Measurements from ENCODE around the gene ENO1. TPM values are rescaled to one million over a fixed set of nuclear protein-coding genes. Genes with fewer than 3 reads are reported as not detected.

Gene ENO1
- total RNA-seq, 2 experiments from 2014 or later: 2,428 to 2,545 TPM

DNA sequence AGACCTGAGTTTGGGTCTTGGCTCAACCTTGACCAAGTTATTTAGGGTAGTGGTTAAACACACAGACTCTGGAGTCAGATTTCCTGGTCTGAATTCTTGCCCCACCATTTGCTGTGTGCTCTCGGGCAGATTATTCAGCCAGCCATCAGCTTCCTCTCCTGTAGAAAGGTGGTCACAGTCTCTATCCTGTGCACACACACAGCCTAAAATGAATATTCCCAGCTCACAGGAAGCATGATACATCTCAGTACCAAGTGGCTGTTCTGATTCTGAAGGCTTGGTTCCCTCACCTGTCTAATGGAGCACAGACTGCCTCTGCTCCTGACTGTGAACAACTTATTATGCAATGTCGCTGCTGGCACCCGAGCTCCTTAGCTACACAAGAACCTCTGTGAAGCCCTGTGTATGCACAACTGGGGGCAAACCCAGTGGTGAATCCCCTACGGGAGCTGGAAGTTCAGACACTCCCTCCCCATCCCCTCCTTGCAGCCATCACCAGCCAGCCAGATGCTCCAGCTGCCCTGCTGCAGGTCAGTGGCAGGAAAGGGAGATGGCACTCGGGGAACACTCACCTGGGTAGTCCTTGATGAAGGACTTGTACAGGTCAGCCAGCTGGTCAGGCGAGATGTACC lies 13.7 kb downstream of the ENO1 start:
- no peaks in the 10 kb centered on the region for H3K27me3 Mint-ChIP-seq
- peaks cover 51% of the 10 kb centered on the region for H3K36me3 Mint-ChIP-seq
- ATAC-seq (ENCODE audit: low read depth) (no peak), DNase-seq (no peak)
- peaks cover 48% of the 10 kb centered on the region for H3K4me1 Mint-ChIP-seq
- no peak overlapping the region for H3K27ac Mint-ChIP-seq
- H3K9me3 Mint-ChIP-seq: no peaks in the 10 kb centered on the region
- H3K4me3 Mint-ChIP-seq: no peak overlapping the region
- POLR2A ChIA-PET: interaction anchor here (0.5 to 3.8 kb wide), 4 partner anchors 9 to 856 kb away, joined by 4 to 22 read pairs (median 4); partner anchors contain the start of gene ENO1

DNA sequence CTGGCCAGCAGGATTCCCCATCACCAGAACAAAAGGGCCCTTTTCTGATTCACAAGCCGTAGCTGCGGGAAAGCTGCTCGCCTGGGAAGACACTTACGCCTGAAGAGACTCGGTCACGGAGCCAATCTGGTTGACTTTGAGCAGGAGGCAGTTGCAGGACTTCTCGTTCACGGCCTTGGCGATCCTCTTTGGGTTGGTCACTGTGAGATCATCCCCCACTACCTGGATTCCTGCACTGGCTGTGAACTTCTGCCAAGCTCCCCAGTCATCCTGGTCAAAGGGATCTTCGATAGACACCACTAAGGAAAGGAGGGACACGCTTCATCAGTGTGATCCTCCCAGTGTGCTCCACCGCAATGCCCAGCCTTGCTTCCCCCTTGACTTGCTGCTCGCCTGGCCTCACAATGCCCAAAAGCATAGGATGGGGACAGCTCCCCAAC lies 14.7 kb downstream of the ENO1 start:
- peak overlapping the region; percentile 16 for H3K27ac Mint-ChIP-seq
- peaks cover 53% of the 10 kb centered on the region for H3K4me1 Mint-ChIP-seq
- ATAC-seq (ENCODE audit: low read depth) (no peak), DNase-seq (no peak)
- H3K36me3 Mint-ChIP-seq: peaks cover 48% of the 10 kb centered on the region
- no peaks in the 10 kb centered on the region for H3K9me3 Mint-ChIP-seq
- no peak overlapping the region for H3K4me3 Mint-ChIP-seq
- POLR2A ChIA-PET: interaction anchor here (1.1 to 2.1 kb wide), 2 partner anchors 15 to 104 kb away, joined by 3 to 16 read pairs; partner anchors contain the start of gene ENO1
- H3K27me3 Mint-ChIP-seq: no peaks in the 10 kb centered on the region

DNA sequence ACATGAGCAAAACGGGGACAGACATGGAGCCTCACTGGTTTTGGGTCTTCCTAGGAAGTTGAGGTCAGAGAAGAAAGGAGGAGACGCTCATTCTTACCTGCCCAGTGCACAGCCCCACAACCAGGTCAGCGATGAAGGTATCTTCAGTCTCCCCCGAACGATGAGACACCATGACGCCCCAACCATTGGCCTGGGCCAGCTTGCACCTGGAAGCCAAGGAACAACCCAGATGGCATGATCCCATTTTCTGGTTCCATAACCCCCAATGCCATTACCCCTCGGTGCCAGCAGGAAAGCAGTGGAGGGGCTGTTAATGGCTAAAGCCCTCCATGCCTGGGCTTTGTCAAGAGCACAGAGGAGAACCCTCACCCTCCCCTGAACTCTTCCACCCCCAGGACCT lies 15.3 kb downstream of the ENO1 start:
- DNase-seq (no peak), ATAC-seq (ENCODE audit: low read depth) (no peak)
- H3K4me1 Mint-ChIP-seq: peaks cover 58% of the 10 kb centered on the region
- H3K9me3 Mint-ChIP-seq: no peaks in the 10 kb centered on the region
- no peaks in the 10 kb centered on the region for H3K27me3 Mint-ChIP-seq
- no peak overlapping the region for H3K4me3 Mint-ChIP-seq
- H3K27ac Mint-ChIP-seq: peak overlapping the region; percentile 68
- POLR2A ChIA-PET: interaction anchor here (1.1 to 2.1 kb wide), 5 partner anchors 11 to 142 kb away, joined by 3 to 16 read pairs (median 4); partner anchors contain the start of gene ENO1
- peaks cover 54% of the 10 kb centered on the region for H3K36me3 Mint-ChIP-seq

DNA sequence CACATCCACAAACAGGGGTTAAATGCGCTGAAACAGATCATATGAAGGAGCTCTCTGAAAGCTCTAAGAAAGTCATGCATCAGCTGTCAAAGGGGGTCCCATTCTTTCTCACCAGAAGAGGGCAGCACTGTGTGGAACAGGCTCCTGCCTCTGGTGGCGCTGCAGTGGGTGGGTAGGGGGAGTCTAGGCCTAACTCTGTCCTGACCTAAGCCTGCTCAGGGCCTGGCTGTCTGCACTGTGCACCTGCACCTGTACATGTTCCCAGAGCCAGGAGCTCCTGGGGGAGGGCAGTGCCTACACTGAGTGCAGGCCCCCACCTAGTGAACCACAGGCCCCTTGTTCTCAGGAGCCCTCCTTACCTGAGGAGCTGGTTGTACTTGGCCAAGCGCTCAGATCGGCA lies 16.0 kb downstream of the ENO1 start:
- H3K4me3 Mint-ChIP-seq: peak overlapping the region; percentile 13
- no peak for ATAC-seq (ENCODE audit: low read depth)
- DNase-seq: peak; percentile 47
- H3K27ac Mint-ChIP-seq: peak overlapping the region; percentile 68
- no peaks in the 10 kb centered on the region for H3K9me3 Mint-ChIP-seq
- H3K27me3 Mint-ChIP-seq: no peaks in the 10 kb centered on the region
- POLR2A ChIA-PET: interaction anchor here (1.0 to 2.1 kb wide), 6 partner anchors 11 to 142 kb away, joined by 3 to 16 read pairs (median 4); partner anchors contain the start of gene ENO1
- H3K36me3 Mint-ChIP-seq: peaks cover 49% of the 10 kb centered on the region
- peaks cover 57% of the 10 kb centered on the region for H3K4me1 Mint-ChIP-seq

DNA sequence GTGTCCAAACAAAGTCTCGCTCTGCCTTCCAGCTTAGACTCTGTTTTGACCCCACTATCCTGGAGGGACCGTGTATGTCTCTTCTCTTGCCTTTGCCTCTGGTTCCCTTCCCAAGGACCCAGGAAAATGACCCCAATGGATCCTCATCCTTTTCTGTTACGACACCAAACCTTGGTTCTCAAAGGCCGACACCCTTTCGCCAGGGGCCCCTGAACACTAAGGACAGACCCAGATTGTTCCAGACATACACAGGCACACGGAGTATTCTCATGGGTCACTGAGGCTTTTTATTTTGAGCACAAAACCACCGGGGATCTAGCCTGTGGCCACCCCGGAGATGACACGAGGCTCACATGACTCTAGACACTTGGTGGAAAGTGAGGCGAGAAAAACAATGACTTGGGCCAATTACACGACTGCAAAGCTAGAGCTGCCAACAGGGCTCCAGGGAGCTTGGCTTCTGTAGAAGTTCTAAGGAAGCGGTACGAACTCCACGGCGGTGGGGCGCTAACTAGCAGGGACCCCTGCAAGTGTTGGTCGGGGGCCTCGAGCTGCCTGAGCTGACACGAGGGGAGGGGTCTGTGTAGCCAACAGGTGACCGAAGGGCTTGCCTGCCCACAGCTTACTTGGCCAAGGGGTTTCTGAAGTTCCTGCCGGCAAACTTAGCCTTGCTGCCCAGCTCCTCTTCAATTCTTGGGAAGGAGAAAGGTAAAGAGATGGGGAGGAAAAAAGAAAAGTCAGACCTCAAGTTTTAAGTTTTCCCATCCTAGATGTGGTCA lies 17.6 kb downstream of the ENO1 start:
- H3K36me3 Mint-ChIP-seq: peaks cover 48% of the 10 kb centered on the region
- peak overlapping the region; percentile 54 for H3K27ac Mint-ChIP-seq
- peak overlapping the region; percentile 3 for H3K4me3 Mint-ChIP-seq
- ATAC-seq (ENCODE audit: low read depth) (no peak), DNase-seq (no peak)
- no peaks in the 10 kb centered on the region for H3K27me3 Mint-ChIP-seq
- H3K9me3 Mint-ChIP-seq: no peaks in the 10 kb centered on the region
- POLR2A ChIA-PET: interaction anchor here (0.9 to 2.7 kb wide), 3 partner anchors 8 to 144 kb away, joined by 4 to 18 read pairs (median 9); partner anchors contain the start of gene ENO1
- peaks cover 48% of the 10 kb centered on the region for H3K4me1 Mint-ChIP-seq

DNA sequence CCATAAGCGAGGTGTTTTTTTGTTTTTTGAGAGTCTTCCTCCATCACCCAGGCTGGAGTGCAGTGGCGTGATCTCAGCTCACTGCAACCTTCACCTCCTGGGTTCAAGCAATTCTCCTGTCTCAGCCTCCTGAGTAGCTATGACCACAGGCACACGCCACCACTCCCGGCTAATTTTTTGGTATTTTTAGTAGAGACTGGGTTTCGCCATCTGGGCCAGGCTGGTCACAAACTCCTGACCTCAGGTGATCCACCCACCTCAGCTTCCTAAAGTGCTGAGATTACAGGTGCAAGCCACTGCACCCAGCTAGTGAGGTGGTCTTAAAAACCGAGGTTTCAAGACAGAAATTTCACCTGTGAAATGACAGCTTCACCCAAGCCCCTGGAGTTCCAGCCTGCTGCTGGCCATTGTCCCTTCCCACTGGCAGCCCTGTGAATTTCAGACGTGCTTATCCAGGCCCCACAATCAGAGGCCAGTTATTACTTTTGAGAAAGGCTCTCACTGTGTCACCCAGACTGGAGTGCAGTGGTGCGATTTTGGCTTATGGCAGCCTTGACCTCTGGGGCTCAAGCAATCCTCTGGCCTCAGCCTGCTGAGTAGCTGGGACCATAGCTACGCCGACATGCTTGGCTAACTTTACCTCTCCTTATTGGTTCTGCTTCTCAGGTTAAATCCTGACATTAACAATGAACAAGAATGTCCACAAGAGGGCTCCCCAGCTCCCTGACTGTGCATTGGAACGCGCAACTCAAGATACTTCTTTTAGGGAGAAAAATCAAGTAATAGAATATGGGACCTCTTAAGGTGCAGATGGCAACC lies 19.4 kb downstream of the ENO1 start:
- Mint-ChIP-seq H3K27ac (peak overlapping the region; percentile 64), H3K27me3 (no peaks in the 10 kb centered on the region), H3K9me3 (no peaks in the 10 kb centered on the region), H3K36me3 (peaks cover 49% of the 10 kb centered on the region), H3K4me1 (peaks cover 47% of the 10 kb centered on the region), H3K4me3 (peak overlapping the region; percentile 48)
- DNase-seq: no peak
- ATAC-seq (ENCODE audit: low read depth): peak; percentile 38
- POLR2A ChIA-PET: interaction anchor here (0.8 to 4.0 kb wide), 13 partner anchors 8 to 146 kb away, joined by 3 to 32 read pairs (median 4); partner anchors contain the start of gene ENO1

DNA sequence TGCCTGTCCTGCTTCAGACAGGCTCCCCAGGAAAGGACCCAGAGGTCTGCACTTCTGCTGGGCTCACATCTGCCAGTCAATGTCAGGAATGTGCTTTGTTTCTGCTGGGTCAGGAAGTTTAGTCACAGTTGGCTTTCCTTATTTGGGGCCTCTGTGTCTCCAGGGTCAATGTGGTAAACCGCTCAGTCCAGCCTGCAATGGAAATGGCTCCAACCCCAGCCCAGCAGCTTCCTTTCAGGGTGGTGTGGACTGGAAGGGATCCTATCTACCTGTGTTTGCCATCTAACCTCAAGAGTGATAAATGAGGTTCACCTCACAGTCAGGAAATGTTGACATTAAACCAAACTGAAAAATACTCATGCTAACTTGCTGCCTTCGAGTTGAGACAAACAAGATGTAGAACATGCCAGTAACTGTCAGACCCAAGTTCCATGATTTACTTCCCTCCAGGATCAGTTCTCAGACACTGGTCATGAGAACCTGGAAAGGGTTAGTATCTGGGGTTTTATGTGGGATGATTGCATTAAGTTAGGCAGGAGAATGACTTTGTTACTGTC lies 20.3 kb downstream of the ENO1 start:
- POLR2A ChIA-PET: interaction anchor here (0.5 to 4.0 kb wide), 16 partner anchors 9 to 223 kb away, joined by 3 to 32 read pairs (median 3); partner anchors contain the start of gene ENO1
- DNase-seq: no peak
- ATAC-seq (ENCODE audit: low read depth): peak; percentile 56

DNA sequence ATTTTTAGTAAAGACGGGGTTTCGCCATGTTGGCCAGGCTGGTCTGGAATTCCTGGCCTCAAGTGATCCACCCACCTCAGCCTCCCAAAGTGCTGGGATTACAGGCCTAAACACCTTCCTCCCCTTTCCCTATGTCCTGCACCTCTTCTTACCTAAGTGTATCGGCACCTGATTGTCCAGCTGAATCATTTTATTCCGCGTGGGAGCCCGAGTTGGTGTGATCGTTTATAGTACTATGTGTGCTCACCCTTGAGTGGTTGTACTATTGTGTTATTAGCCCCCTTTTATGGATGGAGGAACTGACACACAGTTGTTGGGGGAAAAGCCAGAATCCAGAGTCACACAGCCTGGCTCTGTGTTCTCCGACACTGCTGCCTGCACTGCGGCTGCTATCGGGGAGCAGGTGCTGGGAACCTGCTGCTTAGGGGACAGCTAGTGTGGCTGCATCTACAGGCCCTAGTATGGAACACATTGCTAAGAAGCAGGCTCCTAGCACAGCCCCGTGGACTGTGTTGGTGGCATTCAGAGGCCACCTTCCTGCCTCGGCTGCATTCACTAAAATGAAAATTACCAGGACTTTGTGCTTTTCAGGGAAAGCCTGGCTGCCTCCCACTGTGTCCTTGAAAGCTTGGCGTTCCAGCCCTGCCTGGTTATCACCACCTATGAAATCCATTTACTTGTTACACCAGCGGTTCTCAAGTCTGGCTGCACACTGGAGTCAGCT lies 21.6 kb downstream of the ENO1 start:
- Mint-ChIP-seq H3K36me3 (peaks cover 35% of the 10 kb centered on the region), H3K27me3 (no peaks in the 10 kb centered on the region), H3K27ac (no peak overlapping the region), H3K4me3 (no peak overlapping the region), H3K9me3 (no peaks in the 10 kb centered on the region), H3K4me1 (peaks cover 31% of the 10 kb centered on the region)
- no peak for ATAC-seq (ENCODE audit: low read depth)
- POLR2A ChIA-PET: interaction anchor here (0.6 to 4.0 kb wide), 3 partner anchors 17 to 225 kb away, joined by 4 to 32 read pairs (median 7); partner anchors contain the start of gene ENO1
- no peak for DNase-seq

More for the DNA sequence above, 20.3 kb downstream of the ENO1 start:
- Mint-ChIP-seq H3K27ac (peak overlapping the region; percentile 64), H3K36me3 (peaks cover 46% of the 10 kb centered on the region), H3K27me3 (no peaks in the 10 kb centered on the region), H3K4me1 (peaks cover 43% of the 10 kb centered on the region), H3K9me3 (no peaks in the 10 kb centered on the region), H3K4me3 (peak overlapping the region; percentile 48)

DNA sequence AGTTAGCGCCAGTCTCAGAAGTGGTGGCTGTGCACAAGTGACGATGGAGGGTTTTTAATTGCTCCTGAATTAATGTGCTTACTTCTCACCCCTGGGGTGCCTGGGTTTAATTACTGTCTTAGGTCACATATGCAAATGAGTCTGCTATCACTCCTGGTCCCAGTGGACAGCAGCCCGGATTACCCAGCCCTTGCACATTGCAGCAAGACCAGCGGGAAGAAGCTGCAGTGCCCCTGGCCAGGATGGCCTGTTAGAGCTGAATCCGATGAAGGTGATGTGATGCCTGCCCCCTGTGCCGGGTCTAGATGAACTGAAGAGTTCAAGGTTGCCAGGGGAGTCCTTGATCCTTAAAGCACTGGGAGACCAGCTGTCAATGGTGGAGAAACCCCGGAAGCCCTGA lies 24.2 kb downstream of the ENO1 start:
- H3K36me3 Mint-ChIP-seq: peaks cover 22% of the 10 kb centered on the region
- no peak overlapping the region for H3K4me3 Mint-ChIP-seq
- ATAC-seq (ENCODE audit: low read depth) (no peak), DNase-seq (no peak)
- peaks cover 13% of the 10 kb centered on the region for H3K4me1 Mint-ChIP-seq
- H3K27ac Mint-ChIP-seq: no peak overlapping the region
- no peaks in the 10 kb centered on the region for H3K27me3 Mint-ChIP-seq
- POLR2A ChIA-PET: no interaction called here
- H3K9me3 Mint-ChIP-seq: no peaks in the 10 kb centered on the region

DNA sequence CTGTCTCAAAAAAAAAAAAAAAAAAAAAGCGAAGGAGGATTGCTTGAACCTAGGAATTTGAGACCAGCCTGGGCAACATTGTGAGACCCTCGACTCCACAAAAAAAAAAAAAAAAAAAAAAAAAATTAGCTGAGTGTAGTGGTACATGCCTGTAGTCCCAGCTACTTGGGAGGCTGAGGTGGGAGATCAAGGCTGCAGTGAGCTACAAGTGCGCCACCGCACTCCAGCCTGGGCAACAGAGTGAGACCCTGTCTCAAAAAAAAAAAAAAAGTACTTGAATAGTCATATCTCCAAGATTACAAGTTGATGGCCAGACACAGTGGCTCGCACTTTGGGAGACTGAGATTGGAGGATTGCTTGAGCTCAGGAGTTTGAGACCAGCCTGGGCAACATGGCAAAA lies 27.4 kb downstream of the ENO1 start:
- no peaks in the 10 kb centered on the region for H3K9me3 Mint-ChIP-seq
- ATAC-seq (ENCODE audit: low read depth) (no peak), DNase-seq (no peak)
- H3K36me3 Mint-ChIP-seq: peaks cover 2% of the 10 kb centered on the region
- no peak overlapping the region for H3K27ac Mint-ChIP-seq
- H3K4me3 Mint-ChIP-seq: no peak overlapping the region
- POLR2A ChIA-PET: interaction anchor here (0.7 kb wide), 2 partner anchors 44 to 290 kb away, joined by 3 read pairs; no protein-coding TSS in a partner anchor
- peaks cover 7% of the 10 kb centered on the region for H3K4me1 Mint-ChIP-seq
- no peaks in the 10 kb centered on the region for H3K27me3 Mint-ChIP-seq

DNA sequence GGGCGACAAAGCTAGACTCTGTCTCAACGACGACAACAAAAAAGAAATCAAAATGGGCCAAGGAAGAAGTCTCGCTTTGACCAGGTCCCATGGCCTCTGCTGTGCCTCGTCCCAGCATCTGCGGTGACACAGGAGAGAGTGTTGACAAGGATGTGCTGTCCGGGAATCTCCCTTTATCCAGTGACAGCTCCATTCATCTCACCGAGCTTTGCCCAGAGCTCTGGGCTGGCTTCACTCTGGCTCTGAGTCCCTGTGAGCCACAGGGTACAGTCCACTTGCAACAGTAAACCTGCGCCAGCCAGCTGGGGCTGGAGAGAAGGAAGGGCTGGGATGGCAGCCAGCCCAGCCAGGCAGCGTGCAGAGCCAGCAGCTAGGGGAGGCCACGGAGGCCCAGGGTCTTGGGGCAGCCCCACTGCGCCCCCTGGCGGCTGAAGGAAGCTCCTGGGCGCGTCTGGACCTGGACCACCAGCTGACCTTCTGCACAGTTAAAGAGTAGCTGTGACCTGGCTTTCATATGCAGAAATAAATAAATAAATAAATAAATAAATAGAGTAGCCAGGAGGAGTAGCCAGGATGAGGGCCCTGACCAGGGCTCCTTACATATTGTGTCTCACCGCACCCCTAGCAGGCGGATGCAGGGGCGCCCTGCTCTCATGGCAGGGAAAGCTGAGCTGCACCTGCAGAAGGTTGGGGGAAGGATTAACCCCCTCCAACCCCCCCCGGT lies 29.7 kb downstream of the ENO1 start:
- Mint-ChIP-seq H3K27me3 (peaks cover 4% of the 10 kb centered on the region), H3K27ac (no peak overlapping the region), H3K9me3 (no peaks in the 10 kb centered on the region), H3K4me1 (peaks cover 7% of the 10 kb centered on the region), H3K36me3 (no peaks in the 10 kb centered on the region), H3K4me3 (no peak overlapping the region)
- DNase-seq (peak; percentile 85), ATAC-seq (ENCODE audit: low read depth) (peak; percentile 84)
- POLR2A ChIA-PET: interaction anchor here (0.8 to 1.5 kb wide), 5 partner anchors 10 to 65 kb away, joined by 3 to 6 read pairs (median 4); partner anchors contain the start of genes ENO1 and RERE

All from activated naive CD8-positive, alpha-beta T cell treated with anti-CD3 and anti-CD28 coated beads, Interleukin-2, amount 10 ng/mL, durations not matched to agents 7 days and 5 days (primary cell).